DOHH2 (cell line): ENCODE data around the gene FYCO1.

Experiments
- EZH2phosphoT487 ChIP-seq: fragments of 200-600 bp; sonication (generic); IDR thresholded peaks from 2 replicates; pipeline ENCODE4 v1.6.1; 2017; ENCODE audit warnings: borderline replicate concordance, mild to moderate bottlenecking, antibody characterized with exemption, low read length, moderate library complexity, mixed read lengths
- TF ChIP-seq, protein P1 (sequence below): fragments of 200-600 bp; sonication (generic); IDR thresholded peaks from one replicate; pipeline ENCODE4 v1.5.1; 2014; ENCODE audit warnings: antibody characterized with exemption, mild to moderate bottlenecking, low read depth, low read length; ENCODE audit not compliant: poor library complexity, severe bottlenecking

DNA sequence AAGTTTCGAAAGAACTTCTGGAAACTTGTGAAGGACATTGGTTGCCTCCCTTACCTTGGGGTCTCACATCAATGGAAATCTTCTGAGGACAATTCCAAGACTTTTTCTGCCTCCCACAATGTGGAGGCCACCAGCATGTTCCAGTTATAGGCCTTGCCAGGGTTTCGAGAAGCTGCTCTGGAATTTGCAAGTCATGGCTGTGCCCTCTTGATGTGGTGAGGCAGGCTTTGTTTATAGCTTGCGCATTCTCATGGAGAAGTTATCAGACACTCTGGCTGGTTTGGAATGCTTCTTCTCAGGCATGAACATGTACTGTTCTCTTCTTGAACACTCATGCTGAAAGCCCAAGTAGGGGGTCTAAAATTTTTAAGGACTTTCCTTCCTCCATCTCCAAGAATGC lies 48.3 kb downstream of the FYCO1 start:
- TF ChIP-seq, protein P1, sequence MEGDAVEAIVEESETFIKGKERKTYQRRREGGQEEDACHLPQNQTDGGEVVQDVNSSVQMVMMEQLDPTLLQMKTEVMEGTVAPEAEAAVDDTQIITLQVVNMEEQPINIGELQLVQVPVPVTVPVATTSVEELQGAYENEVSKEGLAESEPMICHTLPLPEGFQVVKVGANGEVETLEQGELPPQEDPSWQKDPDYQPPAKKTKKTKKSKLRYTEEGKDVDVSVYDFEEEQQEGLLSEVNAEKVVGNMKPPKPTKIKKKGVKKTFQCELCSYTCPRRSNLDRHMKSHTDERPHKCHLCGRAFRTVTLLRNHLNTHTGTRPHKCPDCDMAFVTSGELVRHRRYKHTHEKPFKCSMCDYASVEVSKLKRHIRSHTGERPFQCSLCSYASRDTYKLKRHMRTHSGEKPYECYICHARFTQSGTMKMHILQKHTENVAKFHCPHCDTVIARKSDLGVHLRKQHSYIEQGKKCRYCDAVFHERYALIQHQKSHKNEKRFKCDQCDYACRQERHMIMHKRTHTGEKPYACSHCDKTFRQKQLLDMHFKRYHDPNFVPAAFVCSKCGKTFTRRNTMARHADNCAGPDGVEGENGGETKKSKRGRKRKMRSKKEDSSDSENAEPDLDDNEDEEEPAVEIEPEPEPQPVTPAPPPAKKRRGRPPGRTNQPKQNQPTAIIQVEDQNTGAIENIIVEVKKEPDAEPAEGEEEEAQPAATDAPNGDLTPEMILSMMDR: no peak
- TF ChIP-seq EZH2phosphoT487: no peak
